ENCODE results near the gene ABLIM3.

GRCh38 chr5:149273237-149273636 lies 131.9 kb downstream of the ABLIM3 start:
- no peak for TF ChIP-seq EP300 (IDR thresholded peaks at IDR 0.05)
- no peak for TF ChIP-seq CTCF (IDR thresholded peaks at IDR 0.05)
